Stimulated activated naive CD8-positive, alpha-beta T cell treated with anti-CD3 and anti-CD28 coated beads, Interleukin-15, Interleukin-2, amounts not matched to agents 100 U/mL and 50 U/mL, for 24 hours (primary cell): ENCODE results near the gene ECEL1.
A peak's percentile ranks its signal among the peaks of the same experiment; 100 is the strongest.
"Not testable (repeated sequence)": the region's sequence is repeated elsewhere in the genome, so short reads cannot be mapped to it uniquely, and the experiment has no call there.

Source experiments
- ATAC-seq: fragments of 150-1000 bp; cut with Tn5 transposase; one replicate; pipeline ENCODE4 v1.10.0; 2021
- DNase-seq: peaks from one replicate; pipeline ENCODE4 v3.0.0; 2021

The ECEL1 gene

GRCh38 chr2:232458661-232459418 is 28.8 kb downstream of the ECEL1 start:
- ATAC-seq = no peak
- peak; percentile 1 for DNase-seq

GRCh38 chr2:232458051-232458660 is 29.5 kb downstream of the ECEL1 start:
- no peak for ATAC-seq
- no peak for DNase-seq

- ATAC-seq (no peak), DNase-seq (peak; percentile 0)
These were observed 30.3 kb downstream of the ECEL1 start for GRCh38 chr2:232457121-232458011.

- DNase-seq (no peak), ATAC-seq (no peak)
These were observed 31.1 kb downstream of the ECEL1 start for GRCh38 chr2:232456296-232457120.

- DNase-seq (peak; percentile 1), ATAC-seq (no peak)
These were observed 32.0 kb downstream of the ECEL1 start, which contains the start of gene ALPI for GRCh38 chr2:232455426-232456255. Gene ALPI (plus strand): TSS chr2:232456153. CDS start chr2:232456200, 47 bp downstream.

GRCh38 chr2:232454630-232455029 is 33.0 kb downstream of the ECEL1 start:
- ATAC-seq = no peak
- DNase-seq = no peak

DNA sequence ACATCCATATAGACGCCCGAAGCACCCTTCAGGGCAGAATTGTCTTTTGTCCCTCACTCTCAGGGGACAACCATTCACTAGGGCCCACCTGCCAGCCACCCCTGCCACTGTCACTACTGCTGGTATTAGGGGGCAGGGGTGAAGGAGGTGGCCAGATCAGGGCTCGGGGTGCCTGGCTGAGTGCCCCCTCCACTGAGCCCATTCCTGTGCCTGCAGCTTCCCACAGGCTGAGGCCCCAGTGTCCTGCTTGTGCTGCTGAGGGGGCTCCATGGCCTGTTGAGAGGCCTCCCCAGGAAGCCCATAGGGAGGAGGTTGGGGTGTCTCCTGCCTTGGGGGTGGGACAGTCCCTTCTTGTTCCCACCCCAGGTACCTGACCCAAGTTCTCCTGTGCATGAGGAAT is 36.0 kb downstream of the ECEL1 start:
- not testable (repeated sequence) for ATAC-seq, DNase-seq

DNA sequence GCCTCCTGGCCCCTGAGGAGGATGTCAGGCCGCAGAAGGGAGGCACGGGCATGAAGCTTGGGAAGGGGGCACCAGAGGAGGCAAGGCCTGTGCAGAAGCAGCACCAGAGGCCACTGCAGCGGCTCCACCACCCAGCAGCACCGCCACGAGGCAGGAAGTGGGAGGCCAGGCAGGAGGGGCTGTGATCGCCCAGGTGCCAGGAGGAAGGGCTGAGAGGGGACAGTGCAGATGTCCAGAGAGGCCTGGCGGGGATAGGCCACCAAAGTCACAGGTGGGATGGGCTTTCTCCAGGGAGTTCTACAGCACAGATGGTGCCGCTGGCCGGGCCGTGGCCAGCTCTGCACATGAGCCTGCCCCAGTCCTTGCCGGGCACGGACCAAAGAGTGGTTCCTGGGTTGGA is 37.7 kb downstream of the ECEL1 start:
- DNase-seq (no peak), ATAC-seq (no peak)

GRCh38 chr2:232448304-232448690 is 39.3 kb downstream of the ECEL1 start:
- no peak for DNase-seq
- ATAC-seq = no peak

DNA sequence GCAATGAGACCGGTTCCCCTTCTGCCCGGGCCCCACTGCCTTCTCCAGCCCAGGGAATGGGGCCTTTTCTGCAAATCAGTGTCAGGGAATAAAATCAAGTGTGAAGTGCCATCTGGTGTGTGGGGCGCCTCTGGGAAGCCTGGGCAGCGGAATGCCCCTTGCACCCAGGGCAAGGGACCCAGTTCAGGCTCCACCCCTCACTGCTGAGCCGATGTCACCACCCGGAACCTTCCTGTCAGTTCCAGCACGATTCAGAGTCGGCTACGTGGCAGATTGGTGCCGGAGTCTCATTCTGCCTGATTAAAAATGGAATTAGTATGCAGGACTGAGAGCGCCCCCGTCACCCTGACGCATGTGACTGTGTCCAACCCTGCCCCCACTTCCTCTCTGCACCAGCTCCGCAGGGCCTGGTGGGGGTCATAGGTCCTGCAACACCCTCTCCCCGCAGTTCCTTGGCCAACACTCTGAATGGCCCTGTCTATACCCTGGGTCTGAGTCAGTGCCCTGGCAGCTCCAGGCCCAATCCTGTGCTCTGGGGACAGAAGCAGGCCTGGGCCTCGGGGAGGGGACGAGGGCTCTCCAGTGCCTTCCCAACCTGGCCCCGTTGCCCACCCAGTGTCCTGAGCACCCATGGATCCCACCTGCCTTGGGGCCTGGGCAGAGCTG is 39.9 kb downstream of the ECEL1 start:
- DNase-seq (no peak), ATAC-seq (no peak)

GRCh38 chr2:232447091-232447620 is 40.5 kb downstream of the ECEL1 start:
- ATAC-seq = no peak

DNA sequence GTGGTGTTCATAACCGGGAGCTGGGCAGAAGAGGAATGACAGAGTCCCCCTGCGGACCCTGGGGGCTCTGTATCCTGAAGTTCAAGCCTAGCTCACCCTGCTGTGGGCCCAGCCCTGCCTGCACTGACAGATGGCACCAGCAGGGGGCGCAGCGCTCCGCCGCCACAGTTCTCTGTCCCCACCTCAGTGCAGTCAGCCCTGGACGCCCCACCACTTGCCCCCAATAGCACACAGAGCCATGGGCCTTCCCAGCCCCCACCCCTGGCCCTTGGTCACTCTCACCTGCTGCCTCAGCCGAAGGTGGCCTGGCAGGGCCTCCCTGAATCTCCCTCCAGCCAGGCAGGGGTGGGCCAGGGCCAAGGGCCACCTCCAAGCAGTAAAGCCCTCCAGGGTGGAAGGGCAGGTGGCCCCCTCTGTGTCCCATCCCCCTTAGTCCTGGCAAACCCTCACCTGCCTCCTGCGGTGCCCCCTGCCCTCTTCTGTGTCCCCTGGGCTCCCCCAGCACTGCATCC is 41.3 kb downstream of the ECEL1 start:
- not testable (repeated sequence) for ATAC-seq, DNase-seq

More at GRCh38 chr2:232447091-232447620, 40.5 kb downstream of the ECEL1 start:
- DNase-seq = no peak

DNA sequence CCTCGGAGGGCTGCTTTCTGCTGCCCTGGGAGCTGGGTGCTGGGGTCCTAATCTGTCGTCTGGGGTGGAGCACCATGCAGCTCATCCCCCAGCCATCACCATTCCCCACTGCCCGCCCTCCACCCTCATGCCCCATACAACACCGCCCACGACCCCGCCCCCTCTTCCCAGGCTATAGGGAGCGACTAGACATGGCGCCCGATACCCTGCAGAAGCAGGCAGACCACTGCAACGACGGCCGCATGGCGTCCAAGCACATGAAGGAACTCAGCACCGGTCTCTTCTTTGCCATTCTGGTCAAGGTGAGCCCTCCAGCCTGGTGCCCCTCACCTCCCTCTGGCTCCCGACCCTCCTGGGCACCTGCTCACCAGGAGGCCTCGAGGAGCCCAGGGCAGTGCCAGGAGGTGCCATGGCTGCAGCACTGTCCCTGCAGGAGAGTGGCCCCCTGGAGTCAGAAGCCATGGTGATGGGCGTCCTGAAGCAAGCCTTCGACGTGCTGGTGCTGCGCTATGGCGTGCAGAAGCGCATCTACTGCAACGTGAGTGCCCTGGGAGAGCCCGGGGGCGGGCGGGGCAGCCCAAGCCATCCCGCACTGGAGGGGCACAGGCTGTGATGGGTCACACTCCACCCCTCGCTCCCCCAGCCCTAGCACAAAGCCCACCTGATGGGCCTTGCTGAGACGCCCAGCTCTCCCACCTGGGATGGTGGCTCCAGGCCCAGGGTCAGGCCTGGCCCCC is 42.3 kb downstream of the ECEL1 start:
- not testable (repeated sequence) for ATAC-seq, DNase-seq

- peak; percentile 82 for DNase-seq
- peak; percentile 64 for ATAC-seq
These were observed 43.1 kb downstream of the ECEL1 start for GRCh38 chr2:232444409-232445148.

DNA sequence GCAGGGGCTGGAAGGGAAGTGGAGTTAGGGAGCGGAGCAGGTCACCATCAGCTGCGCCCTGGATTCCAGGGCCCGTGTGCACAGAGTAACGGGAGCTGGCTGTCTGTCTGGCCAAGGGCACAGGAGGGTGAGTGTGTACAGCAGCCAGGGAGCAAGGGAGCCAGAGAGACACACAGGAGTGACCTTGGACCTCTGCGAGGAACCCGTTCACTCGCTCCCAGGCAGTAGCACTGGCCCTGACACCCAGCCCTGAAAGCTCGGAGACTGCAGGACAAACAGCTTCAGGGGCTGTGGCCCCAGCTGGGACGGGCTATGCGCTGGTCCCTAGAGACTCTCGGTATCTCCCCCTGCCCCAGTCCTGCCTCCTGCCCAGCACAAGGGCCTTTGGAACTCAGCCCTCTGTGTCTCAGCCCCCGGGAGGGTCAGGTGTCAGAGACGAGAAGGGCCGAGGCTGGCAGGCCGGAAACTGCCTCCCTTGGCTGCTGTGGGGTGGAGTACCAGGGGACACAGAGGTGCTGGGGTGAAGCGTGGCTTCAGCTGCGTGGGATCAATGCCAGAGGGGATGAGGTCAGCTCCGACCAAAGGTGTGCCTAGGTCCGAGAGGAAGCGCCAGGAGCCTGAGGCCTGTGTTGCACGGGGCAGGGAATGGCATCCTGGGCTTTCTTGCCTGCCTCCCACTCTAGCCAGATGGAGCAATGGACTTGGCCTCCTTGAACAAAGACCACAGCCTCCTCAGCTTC is 43.8 kb downstream of the ECEL1 start:
- not testable (repeated sequence) for DNase-seq

GRCh38 chr2:232443047-232443446 is 44.6 kb downstream of the ECEL1 start:
- not testable (repeated sequence) for ATAC-seq

More for the DNA sequence above, 43.8 kb downstream of the ECEL1 start:
- ATAC-seq = not testable (repeated sequence)

GRCh38 chr2:232442431-232442830 is 45.2 kb downstream of the ECEL1 start:
- not testable (repeated sequence) for ATAC-seq

More at GRCh38 chr2:232443047-232443446, 44.6 kb downstream of the ECEL1 start:
- DNase-seq = not testable (repeated sequence)

More at GRCh38 chr2:232442431-232442830, 45.2 kb downstream of the ECEL1 start:
- DNase-seq = not testable (repeated sequence)
